ENCODE results near the gene CREG1. TPM values are rescaled to one million over a fixed set of nuclear protein-coding genes. Genes with fewer than 3 reads are reported as not detected.

Gene CREG1
- total RNA-seq, 2 experiments from 2014 or later, result 9.7 to 10.0 TPM

GRCh38 chr1:167594822-167595221 lies 41.3 kb upstream of the CREG1 start:
- peaks cover 7% of the 10 kb centered on the region for H3K4me1 Mint-ChIP-seq (ENCODE audit: low read depth)
- DNase-seq (no peak), ATAC-seq (no peak)
- CTCF ChIA-PET, result interaction anchor here (1.2 to 3.7 kb wide), 3 partner anchors 39 to 93 kb away, joined by 3 to 28 read pairs (median 4); no protein-coding TSS in a partner anchor
- POLR2A ChIA-PET, result interaction anchor here (1.1 kb wide), 2 partner anchors 13 to 120 kb away, joined by 3 read pairs; no protein-coding TSS in a partner anchor
- TF ChIP-seq, protein P1, sequence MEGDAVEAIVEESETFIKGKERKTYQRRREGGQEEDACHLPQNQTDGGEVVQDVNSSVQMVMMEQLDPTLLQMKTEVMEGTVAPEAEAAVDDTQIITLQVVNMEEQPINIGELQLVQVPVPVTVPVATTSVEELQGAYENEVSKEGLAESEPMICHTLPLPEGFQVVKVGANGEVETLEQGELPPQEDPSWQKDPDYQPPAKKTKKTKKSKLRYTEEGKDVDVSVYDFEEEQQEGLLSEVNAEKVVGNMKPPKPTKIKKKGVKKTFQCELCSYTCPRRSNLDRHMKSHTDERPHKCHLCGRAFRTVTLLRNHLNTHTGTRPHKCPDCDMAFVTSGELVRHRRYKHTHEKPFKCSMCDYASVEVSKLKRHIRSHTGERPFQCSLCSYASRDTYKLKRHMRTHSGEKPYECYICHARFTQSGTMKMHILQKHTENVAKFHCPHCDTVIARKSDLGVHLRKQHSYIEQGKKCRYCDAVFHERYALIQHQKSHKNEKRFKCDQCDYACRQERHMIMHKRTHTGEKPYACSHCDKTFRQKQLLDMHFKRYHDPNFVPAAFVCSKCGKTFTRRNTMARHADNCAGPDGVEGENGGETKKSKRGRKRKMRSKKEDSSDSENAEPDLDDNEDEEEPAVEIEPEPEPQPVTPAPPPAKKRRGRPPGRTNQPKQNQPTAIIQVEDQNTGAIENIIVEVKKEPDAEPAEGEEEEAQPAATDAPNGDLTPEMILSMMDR (IDR thresholded peaks at IDR 0.05), result no peak
- no peak overlapping the region for H3K4me3 Mint-ChIP-seq
- intact Hi-C loops (cut with micrococcal nuclease), result no loop called here
- no peaks in the 10 kb centered on the region for H3K9me3 Mint-ChIP-seq
- no peaks in the 10 kb centered on the region for H3K27me3 Mint-ChIP-seq
- H3K27ac Mint-ChIP-seq, result no peak overlapping the region
- no peaks in the 10 kb centered on the region for H3K36me3 Mint-ChIP-seq (ENCODE audit: low read depth)

GRCh38 chr1:167593860-167594259 lies 40.3 kb upstream of the CREG1 start:
- Mint-ChIP-seq H3K4me1 (ENCODE audit: low read depth) (peaks cover 4% of the 10 kb centered on the region), H3K36me3 (ENCODE audit: low read depth) (no peaks in the 10 kb centered on the region), H3K27ac (no peak overlapping the region), H3K27me3 (no peaks in the 10 kb centered on the region), H3K4me3 (no peak overlapping the region), H3K9me3 (no peaks in the 10 kb centered on the region)
- ChIA-PET CTCF (interaction anchor here (3.7 kb wide), 1 partner anchor 94 kb away, joined by 28 read pairs; no protein-coding TSS in a partner anchor), POLR2A (interaction anchor here (1.1 kb wide), 1 partner anchor 14 kb away, joined by 3 read pairs; no protein-coding TSS in a partner anchor)
- DNase-seq, result no peak
- TF ChIP-seq, protein P1 (IDR thresholded peaks at IDR 0.05), result no peak
- intact Hi-C loops (cut with micrococcal nuclease), result no loop called here
- ATAC-seq, result no peak

DNA sequence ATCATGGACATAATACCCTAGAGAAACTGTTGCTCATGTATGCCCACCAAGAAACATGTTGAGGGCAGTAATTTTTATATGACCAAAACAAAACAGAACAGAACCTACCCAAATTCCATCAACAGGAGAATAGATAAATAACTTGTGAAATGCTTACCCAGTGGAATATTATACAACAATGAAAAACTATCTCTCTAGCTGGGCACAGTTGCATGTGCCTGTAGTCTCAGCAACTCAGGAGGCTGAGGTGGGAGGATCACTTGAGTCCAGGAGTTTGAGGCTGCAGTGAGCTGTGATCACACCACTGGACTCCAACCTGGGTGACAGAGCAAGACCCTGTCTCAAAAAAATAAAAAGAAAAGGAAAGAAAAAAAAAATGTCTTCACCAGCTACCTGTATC lies 38.9 kb upstream of the CREG1 start:
- H3K9me3 Mint-ChIP-seq, result no peaks in the 10 kb centered on the region
- H3K27me3 Mint-ChIP-seq, result no peaks in the 10 kb centered on the region
- no peaks in the 10 kb centered on the region for H3K36me3 Mint-ChIP-seq (ENCODE audit: low read depth)

DNA sequence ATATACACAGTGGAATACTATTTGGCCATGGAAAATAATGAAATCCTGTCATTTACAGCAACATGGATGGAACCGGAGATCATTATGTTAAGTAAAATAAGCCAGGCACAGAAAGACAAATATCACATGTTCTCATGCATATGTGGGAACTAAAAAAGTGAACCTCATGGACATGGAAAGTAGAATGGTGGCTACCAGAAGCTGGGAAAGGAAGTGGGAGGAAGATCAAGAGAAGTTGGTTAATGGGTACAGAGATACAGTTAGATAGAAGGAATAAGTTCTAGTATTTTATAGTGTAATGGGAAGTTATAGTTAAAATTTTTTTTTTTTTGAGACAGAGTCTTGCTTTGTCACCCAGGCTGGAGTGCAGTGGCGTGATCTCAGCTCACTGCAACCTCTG lies 34.8 kb upstream of the CREG1 start:
- H3K4me3 Mint-ChIP-seq, result no peak overlapping the region
- CTCF ChIA-PET, result interaction anchor here (0.7 to 3.3 kb wide), 3 partner anchors 12 to 99 kb away, joined by 3 to 13 read pairs (median 7); no protein-coding TSS in a partner anchor

More for the DNA sequence above, 38.9 kb upstream of the CREG1 start:
- Mint-ChIP-seq H3K4me3 (no peak overlapping the region), H3K4me1 (ENCODE audit: low read depth) (peaks cover 4% of the 10 kb centered on the region), H3K27ac (no peak overlapping the region)
- intact Hi-C loops (cut with micrococcal nuclease), result no loop called here
- ChIA-PET CTCF (interaction anchor here (1.1 to 3.7 kb wide), 2 partner anchors 45 to 95 kb away, joined by 4 to 28 read pairs; no protein-coding TSS in a partner anchor), POLR2A (no interaction called here)
- TF ChIP-seq, protein P1 (IDR thresholded peaks at IDR 0.05), result no peak
- DNase-seq (no peak), ATAC-seq (no peak)

GRCh38 chr1:167587872-167588271 lies 34.3 kb upstream of the CREG1 start:
- Mint-ChIP-seq H3K36me3 (ENCODE audit: low read depth) (no peaks in the 10 kb centered on the region), H3K4me3 (no peak overlapping the region), H3K27ac (no peak overlapping the region), H3K9me3 (no peaks in the 10 kb centered on the region), H3K27me3 (no peaks in the 10 kb centered on the region), H3K4me1 (ENCODE audit: low read depth) (no peaks in the 10 kb centered on the region)
- intact Hi-C loops (cut with micrococcal nuclease), result no loop called here
- DNase-seq (no peak), ATAC-seq (no peak)
- ChIA-PET POLR2A (no interaction called here), CTCF (interaction anchor here (0.7 to 3.3 kb wide), 3 partner anchors 13 to 100 kb away, joined by 3 to 13 read pairs (median 7); no protein-coding TSS in a partner anchor)
- TF ChIP-seq, protein P1 (IDR thresholded peaks at IDR 0.05), result no peak

More for the DNA sequence above, 34.8 kb upstream of the CREG1 start:
- intact Hi-C loops (cut with micrococcal nuclease), result no loop called here
- H3K27ac Mint-ChIP-seq, result no peak overlapping the region
- no peaks in the 10 kb centered on the region for H3K9me3 Mint-ChIP-seq
- H3K27me3 Mint-ChIP-seq, result no peaks in the 10 kb centered on the region
- ATAC-seq (no peak), DNase-seq (no peak)
- TF ChIP-seq, protein P1 (IDR thresholded peaks at IDR 0.05), result no peak
- H3K36me3 Mint-ChIP-seq (ENCODE audit: low read depth), result no peaks in the 10 kb centered on the region
- no peaks in the 10 kb centered on the region for H3K4me1 Mint-ChIP-seq (ENCODE audit: low read depth)
- POLR2A ChIA-PET, result interaction anchor here (0.8 kb wide), 2 partner anchors 40 to 151 kb away, joined by 3 read pairs; no protein-coding TSS in a partner anchor
